Osteocyte (in vitro differentiated cells): ENCODE data around the gene TNXB. TPM values are rescaled to one million over a fixed set of nuclear protein-coding genes. Genes with fewer than 3 reads are reported as not detected.

Source experiments
- DNase-seq: peaks from one replicate; pipeline ENCODE4 v3.0.0; 2021; ENCODE audit warnings: mixed read lengths; ENCODE audit not compliant: unreplicated experiment; ENCODE audit errors: extremely low spot score
- H3K27ac Mint-ChIP-seq: one replicate; pipeline ENCODE4 v1.8.0; 2021; ENCODE audit warnings: mild to moderate bottlenecking, mixed read lengths; ENCODE audit not compliant: unreplicated experiment
- H3K27me3 Mint-ChIP-seq: one replicate; pipeline ENCODE4 v1.8.0; 2021; ENCODE audit warnings: mixed read lengths; ENCODE audit not compliant: unreplicated experiment
- H3K36me3 Mint-ChIP-seq: one replicate; pipeline ENCODE4 v1.8.0; 2021; ENCODE audit warnings: mixed read lengths; ENCODE audit not compliant: unreplicated experiment
- H3K4me1 Mint-ChIP-seq: one replicate; pipeline ENCODE4 v1.8.0; 2021; ENCODE audit warnings: mixed read lengths; ENCODE audit not compliant: unreplicated experiment
- H3K4me3 Mint-ChIP-seq: one replicate; pipeline ENCODE4 v1.8.0; 2021; ENCODE audit warnings: mild to moderate bottlenecking, moderate library complexity, mixed read lengths; ENCODE audit not compliant: unreplicated experiment
- H3K9me3 Mint-ChIP-seq: one replicate; pipeline ENCODE4 v1.8.0; 2021; ENCODE audit warnings: mixed read lengths; ENCODE audit not compliant: unreplicated experiment
- CTCF ChIP-seq: fragments of 200-600 bp; sonication (generic); IDR thresholded peaks from 2 replicates; pipeline ENCODE4 v1.5.0; 2021; ENCODE audit warnings: antibody characterized with exemption, mild to moderate bottlenecking, moderate library complexity
- total RNA-seq: library from RNA; stranded (reverse); gene quantifications from 2 replicates; pipeline ENCODE4 v1.2.1, GENCODE V29; 2021

The TNXB gene
- total RNA-seq, 1 donor from 2014 or later = 13.9 TPM

GRCh38 chr6:32075781-32076180 lies 33.4 kb downstream of the TNXB start:
- DNase-seq = no peak
- TF ChIP-seq CTCF = no peak
- H3K4me3 Mint-ChIP-seq = no peak overlapping the region
- H3K36me3 Mint-ChIP-seq = no peaks in the 10 kb centered on the region
- peaks cover 52% of the 10 kb centered on the region for H3K4me1 Mint-ChIP-seq
- H3K27ac Mint-ChIP-seq = no peak overlapping the region
- H3K9me3 Mint-ChIP-seq = no peaks in the 10 kb centered on the region
- H3K27me3 Mint-ChIP-seq = no peaks in the 10 kb centered on the region

GRCh38 chr6:32074996-32075532 lies 34.1 kb downstream of the TNXB start:
- Mint-ChIP-seq H3K27me3 (peaks cover 3% of the 10 kb centered on the region), H3K27ac (no peak overlapping the region)

GRCh38 chr6:32073613-32074012 lies 35.5 kb downstream of the TNXB start:
- Mint-ChIP-seq H3K9me3 (no peaks in the 10 kb centered on the region), H3K4me3 (no peak overlapping the region), H3K27ac (no peak overlapping the region), H3K4me1 (peaks cover 41% of the 10 kb centered on the region), H3K36me3 (no peaks in the 10 kb centered on the region), H3K27me3 (peaks cover 3% of the 10 kb centered on the region)
- TF ChIP-seq CTCF = no peak
- no peak for DNase-seq

More at GRCh38 chr6:32074996-32075532, 34.1 kb downstream of the TNXB start:
- Mint-ChIP-seq H3K9me3 (no peaks in the 10 kb centered on the region), H3K4me1 (peaks cover 50% of the 10 kb centered on the region), H3K36me3 (no peaks in the 10 kb centered on the region), H3K4me3 (no peak overlapping the region)
- TF ChIP-seq CTCF = no peak
- no peak for DNase-seq

GRCh38 chr6:32073101-32073500 lies 36.0 kb downstream of the TNXB start:
- peak overlapping the region; percentile 9 for H3K27ac Mint-ChIP-seq
- TF ChIP-seq CTCF = no peak
- peaks cover 40% of the 10 kb centered on the region for H3K4me1 Mint-ChIP-seq
- H3K4me3 Mint-ChIP-seq = no peak overlapping the region
- no peak for DNase-seq
- no peaks in the 10 kb centered on the region for H3K36me3 Mint-ChIP-seq
- no peaks in the 10 kb centered on the region for H3K9me3 Mint-ChIP-seq
- H3K27me3 Mint-ChIP-seq = peaks cover 3% of the 10 kb centered on the region

- Mint-ChIP-seq H3K27me3 (peaks cover 3% of the 10 kb centered on the region), H3K27ac (no peak overlapping the region), H3K9me3 (no peaks in the 10 kb centered on the region), H3K36me3 (no peaks in the 10 kb centered on the region), H3K4me3 (no peak overlapping the region), H3K4me1 (peaks cover 32% of the 10 kb centered on the region)
- DNase-seq = no peak
- no peak for TF ChIP-seq CTCF
Observed at GRCh38 chr6:32070814-32071543, 38.2 kb downstream of the TNXB start.
